RWPE1 (cell line): ENCODE results near the gene HMOX2.

Experiments used
- CTCF ChIA-PET: fragments of 350-600 bp; sonication (Branson Sonifier 250); formaldehyde crosslinking; extraction: SDS; loops from one replicate; lab custom pipeline; 2021; lab: Yijun Ruan, JAX
- POLR2A ChIA-PET: fragments of 400-600 bp; formaldehyde crosslinking; extraction: SDS; loops from one replicate; lab custom pipeline; 2020; ENCODE audit warnings: antibody characterized with exemption; ENCODE audit not compliant: low non-redundant PET; lab: Yijun Ruan, JAX
- DNase-seq: peaks from one replicate; pipeline ENCODE4 v3.0.0; 2012; ENCODE audit warnings: low spot score
- H3K27ac ChIP-seq: fragments of 450-650 bp; 2 replicates; pipeline ENCODE4 v1.5.1; 2017
- TF ChIP-seq, protein P1 (sequence below): fragments of 450-650 bp; conservative IDR thresholded peaks from 2 replicates; pipeline ENCODE4 v1.5.1; 2017; ENCODE audit warnings: low read depth, mild to moderate bottlenecking

HMOX2 gene

GRCh38 chr16:4536391-4537106, 60.4 kb downstream of the HMOX2 start:
- H3K27ac ChIP-seq: peak overlapping the region; percentile 84
- CTCF ChIA-PET: interaction anchor here (0.6 kb wide), 1 partner anchor 61 kb away, joined by 3 read pairs; no protein-coding TSS in a partner anchor
- TF ChIP-seq, protein P1, sequence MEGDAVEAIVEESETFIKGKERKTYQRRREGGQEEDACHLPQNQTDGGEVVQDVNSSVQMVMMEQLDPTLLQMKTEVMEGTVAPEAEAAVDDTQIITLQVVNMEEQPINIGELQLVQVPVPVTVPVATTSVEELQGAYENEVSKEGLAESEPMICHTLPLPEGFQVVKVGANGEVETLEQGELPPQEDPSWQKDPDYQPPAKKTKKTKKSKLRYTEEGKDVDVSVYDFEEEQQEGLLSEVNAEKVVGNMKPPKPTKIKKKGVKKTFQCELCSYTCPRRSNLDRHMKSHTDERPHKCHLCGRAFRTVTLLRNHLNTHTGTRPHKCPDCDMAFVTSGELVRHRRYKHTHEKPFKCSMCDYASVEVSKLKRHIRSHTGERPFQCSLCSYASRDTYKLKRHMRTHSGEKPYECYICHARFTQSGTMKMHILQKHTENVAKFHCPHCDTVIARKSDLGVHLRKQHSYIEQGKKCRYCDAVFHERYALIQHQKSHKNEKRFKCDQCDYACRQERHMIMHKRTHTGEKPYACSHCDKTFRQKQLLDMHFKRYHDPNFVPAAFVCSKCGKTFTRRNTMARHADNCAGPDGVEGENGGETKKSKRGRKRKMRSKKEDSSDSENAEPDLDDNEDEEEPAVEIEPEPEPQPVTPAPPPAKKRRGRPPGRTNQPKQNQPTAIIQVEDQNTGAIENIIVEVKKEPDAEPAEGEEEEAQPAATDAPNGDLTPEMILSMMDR: no peak
- no peak for DNase-seq
- POLR2A ChIA-PET: interaction anchor here (0.6 to 0.7 kb wide), 2 partner anchors 21 to 72 kb away, joined by 3 to 4 read pairs; no protein-coding TSS in a partner anchor

- TF ChIP-seq, protein P1: no peak
- POLR2A ChIA-PET: no interaction called here
- CTCF ChIA-PET: no interaction called here
- peak overlapping the region; percentile 84 for H3K27ac ChIP-seq
- peak; percentile 32 for DNase-seq
Measured at GRCh38 chr16:4537376-4538343, 61.5 kb downstream of the HMOX2 start.

- ChIA-PET CTCF (interaction anchor here (0.7 to 0.8 kb wide), 2 partner anchors 10 to 20 kb away, joined by 3 read pairs; no protein-coding TSS in a partner anchor), POLR2A (no interaction called here)
- peak; percentile 95 for DNase-seq
- peak within 1 kb of the TSS; percentile 84 for H3K27ac ChIP-seq
- TF ChIP-seq, protein P1: no peak
Measured at GRCh38 chr16:4538350-4539235, 62.4 kb downstream of the HMOX2 start, which contains the start of gene CDIP1. Gene CDIP1, minus strand, starts transcription at chr16:4538773. Its CDS starts 24,643 bp downstream, at chr16:4514130.

DNA sequence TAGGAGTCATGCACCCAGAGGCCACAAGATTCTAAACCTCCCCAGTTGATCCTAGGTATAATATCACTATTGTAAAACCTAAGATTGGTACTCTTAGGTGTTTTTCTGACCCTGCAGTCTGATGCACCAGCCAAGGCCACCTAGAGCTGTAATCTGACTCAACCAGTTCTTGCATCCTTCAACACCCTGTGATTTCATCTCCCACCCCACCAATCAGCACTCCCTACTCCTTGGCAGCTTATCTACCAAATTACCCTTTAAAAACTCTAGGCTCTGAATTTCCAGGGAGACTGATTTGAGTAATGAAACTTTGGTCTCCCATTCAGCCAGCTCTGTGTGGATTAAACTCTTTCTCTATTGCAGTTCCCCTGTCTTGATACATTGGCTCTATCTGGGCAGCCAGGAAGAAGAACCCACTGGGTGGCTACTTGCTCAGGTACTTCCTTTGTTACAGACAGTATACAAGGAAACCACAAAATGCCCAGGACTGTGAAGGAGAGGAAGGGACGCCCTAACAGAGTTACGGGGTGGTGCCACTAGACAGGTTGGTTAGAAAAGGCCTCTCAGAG, 63.6 kb downstream of the HMOX2 start:
- H3K27ac ChIP-seq: no peak overlapping the region
- POLR2A ChIA-PET: no interaction called here
- DNase-seq: no peak
- TF ChIP-seq, protein P1: no peak
- CTCF ChIA-PET: interaction anchor here (0.8 to 1.1 kb wide), 2 partner anchors 9 kb away, joined by 3 read pairs; no protein-coding TSS in a partner anchor

DNA sequence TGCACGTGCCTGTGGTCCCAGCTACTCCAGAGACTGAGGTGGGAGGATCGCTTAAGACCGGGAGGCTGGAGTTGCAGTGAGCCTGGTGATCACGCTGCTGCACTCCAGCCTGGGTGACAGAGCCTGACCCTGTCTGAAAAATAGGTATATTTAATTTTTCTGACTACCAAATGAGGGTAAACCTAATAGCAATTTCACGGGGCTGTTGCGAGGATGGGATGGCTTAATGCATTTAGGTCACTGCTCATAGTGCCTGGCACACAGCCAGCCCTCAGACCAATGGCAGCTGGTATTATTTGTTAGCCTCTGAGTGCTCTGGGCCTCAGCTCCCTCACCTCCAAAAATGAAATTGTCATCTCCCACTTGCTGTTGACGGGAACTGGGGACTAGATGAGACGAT, 68.3 kb downstream of the HMOX2 start:
- CTCF ChIA-PET: interaction anchor here (0.7 kb wide), 1 partner anchor 251 kb away, joined by 5 read pairs; no protein-coding TSS in a partner anchor
- TF ChIP-seq, protein P1: no peak
- no peak overlapping the region for H3K27ac ChIP-seq
- DNase-seq: no peak
- POLR2A ChIA-PET: no interaction called here
